ENCODE data around the gene PTCD1.

Gene PTCD1

GRCh38 chr7:99457650-99458493 is 19.3 kb upstream of the PTCD1 start:
- POLR2A ChIA-PET = no interaction called here
- no peak overlapping the region for H3K27ac ChIP-seq (ENCODE audit: insufficient read depth in 1 of 2, low read depth in 1 of 2, low read length in 2 of 2, poor library complexity in 1 of 2, severe bottlenecking in 2 of 2)
- no peak overlapping the region for H3K4me3 ChIP-seq (ENCODE audit: control insufficient read depth in 1 of 7, extremely low read depth in 1 of 7, insufficient read depth in 4 of 7, low read depth in 2 of 7, low read length in 6 of 7)
- peaks cover 3 to 90% (median 61%) of the 10 kb centered on the region in 4 experiments for H3K36me3 ChIP-seq (ENCODE audit: control insufficient read depth in 4 of 4, insufficient read depth in 4 of 4, low read length in 3 of 4)
- DNase-seq = no peak
- no peaks in the 10 kb centered on the region for H3K4me1 ChIP-seq (ENCODE audit: control extremely low read depth in 1 of 4, control insufficient read depth in 4 of 4, insufficient read depth in 4 of 4, low read length in 3 of 4)
- WGBS (ENCODE audit: insufficient coverage) = 96% methylated on average over 24 of the region's 26 CpGs
- CTCF ChIA-PET = no interaction called here
- H3K9me3 ChIP-seq (ENCODE audit: control extremely low read depth in 1 of 5, control insufficient read depth in 4 of 5, insufficient read depth in 2 of 5, low read depth in 1 of 5, low read length in 4 of 5) = peaks cover 0 to 2% (median 0%) of the 10 kb centered on the region in 5 experiments
- H3K27me3 ChIP-seq (replicated peaks in 2 of 5; ENCODE audit: control insufficient read depth in 4 of 5, insufficient read depth in 5 of 5, low read length in 4 of 5) = no peaks in the 10 kb centered on the region

GRCh38 chr7:99457050-99457649 is 18.6 kb upstream of the PTCD1 start:
- WGBS (ENCODE audit: insufficient coverage) = 89% methylated on average over 5 of the region's 6 CpGs
- Histone ChIP-seq H3K4me3 (ENCODE audit: control insufficient read depth in 1 of 7, extremely low read depth in 1 of 7, insufficient read depth in 4 of 7, low read depth in 2 of 7, low read length in 6 of 7) (no peak overlapping the region), H3K4me1 (ENCODE audit: control extremely low read depth in 1 of 4, control insufficient read depth in 4 of 4, insufficient read depth in 4 of 4, low read length in 3 of 4) (no peaks in the 10 kb centered on the region), H3K27me3 (replicated peaks in 2 of 5; ENCODE audit: control insufficient read depth in 4 of 5, insufficient read depth in 5 of 5, low read length in 4 of 5) (no peaks in the 10 kb centered on the region), H3K27ac (ENCODE audit: insufficient read depth in 1 of 2, low read depth in 1 of 2, low read length in 2 of 2, poor library complexity in 1 of 2, severe bottlenecking in 2 of 2) (no peak overlapping the region), H3K36me3 (ENCODE audit: control insufficient read depth in 4 of 4, insufficient read depth in 4 of 4, low read length in 3 of 4) (peaks cover 0 to 93% (median 66%) of the 10 kb centered on the region in 4 experiments), H3K9me3 (ENCODE audit: control extremely low read depth in 1 of 5, control insufficient read depth in 4 of 5, insufficient read depth in 2 of 5, low read depth in 1 of 5, low read length in 4 of 5) (peaks cover 0 to 2% (median 0%) of the 10 kb centered on the region in 5 experiments)
- DNase-seq = no peak
- ChIA-PET POLR2A (no interaction called here), CTCF (no interaction called here)

- WGBS (ENCODE audit: insufficient coverage) = 93% methylated on average over 12 of the region's 13 CpGs
- POLR2A ChIA-PET = no interaction called here
- CTCF ChIA-PET = interaction anchor here (1.0 to 1.8 kb wide), 3 partner anchors 8 to 123 kb away, joined by 3 to 4 read pairs (median 3); no protein-coding TSS in a partner anchor
Measured at GRCh38 chr7:99456288-99456687, 17.7 kb upstream of the PTCD1 start.

GRCh38 chr7:99455874-99456273 is 17.3 kb upstream of the PTCD1 start:
- peaks cover 0 to 2% (median 0%) of the 10 kb centered on the region in 5 experiments for H3K9me3 ChIP-seq (ENCODE audit: control extremely low read depth in 1 of 5, control insufficient read depth in 4 of 5, insufficient read depth in 2 of 5, low read depth in 1 of 5, low read length in 4 of 5)
- H3K27me3 ChIP-seq (replicated peaks in 2 of 5; ENCODE audit: control insufficient read depth in 4 of 5, insufficient read depth in 5 of 5, low read length in 4 of 5) = no peaks in the 10 kb centered on the region
- H3K4me1 ChIP-seq (ENCODE audit: control extremely low read depth in 1 of 4, control insufficient read depth in 4 of 4, insufficient read depth in 4 of 4, low read length in 3 of 4) = no peaks in the 10 kb centered on the region
- POLR2A ChIA-PET = no interaction called here
- peaks cover 0 to 96% (median 73%) of the 10 kb centered on the region in 4 experiments for H3K36me3 ChIP-seq (ENCODE audit: control insufficient read depth in 4 of 4, insufficient read depth in 4 of 4, low read length in 3 of 4)
- H3K4me3 ChIP-seq (ENCODE audit: control insufficient read depth in 1 of 7, extremely low read depth in 1 of 7, insufficient read depth in 4 of 7, low read depth in 2 of 7, low read length in 6 of 7) = no peak overlapping the region
- CTCF ChIA-PET = interaction anchor here (1.0 to 1.8 kb wide), 3 partner anchors 8 to 122 kb away, joined by 3 to 4 read pairs (median 3); no protein-coding TSS in a partner anchor
- 92% methylated on average over 7 of the region's 9 CpGs for WGBS (ENCODE audit: insufficient coverage)
- DNase-seq = no peak
- no peak overlapping the region for H3K27ac ChIP-seq (ENCODE audit: insufficient read depth in 1 of 2, low read depth in 1 of 2, low read length in 2 of 2, poor library complexity in 1 of 2, severe bottlenecking in 2 of 2)

More at GRCh38 chr7:99456288-99456687, 17.7 kb upstream of the PTCD1 start:
- H3K27ac ChIP-seq (ENCODE audit: insufficient read depth in 1 of 2, low read depth in 1 of 2, low read length in 2 of 2, poor library complexity in 1 of 2, severe bottlenecking in 2 of 2) = no peak overlapping the region
- H3K4me3 ChIP-seq (ENCODE audit: control insufficient read depth in 1 of 7, extremely low read depth in 1 of 7, insufficient read depth in 4 of 7, low read depth in 2 of 7, low read length in 6 of 7) = no peak overlapping the region
- peaks cover 0 to 2% (median 0%) of the 10 kb centered on the region in 5 experiments for H3K9me3 ChIP-seq (ENCODE audit: control extremely low read depth in 1 of 5, control insufficient read depth in 4 of 5, insufficient read depth in 2 of 5, low read depth in 1 of 5, low read length in 4 of 5)
- no peaks in the 10 kb centered on the region for H3K4me1 ChIP-seq (ENCODE audit: control extremely low read depth in 1 of 4, control insufficient read depth in 4 of 4, insufficient read depth in 4 of 4, low read length in 3 of 4)
- H3K27me3 ChIP-seq (replicated peaks in 2 of 5; ENCODE audit: control insufficient read depth in 4 of 5, insufficient read depth in 5 of 5, low read length in 4 of 5) = no peaks in the 10 kb centered on the region
- no peak for DNase-seq
- peaks cover 0 to 95% (median 70%) of the 10 kb centered on the region in 4 experiments for H3K36me3 ChIP-seq (ENCODE audit: control insufficient read depth in 4 of 4, insufficient read depth in 4 of 4, low read length in 3 of 4)

GRCh38 chr7:99453105-99453504 is 14.5 kb upstream of the PTCD1 start:
- no peak for DNase-seq
- POLR2A ChIA-PET = no interaction called here
- 96% methylated on average over 11 of the region's 11 CpGs for WGBS (ENCODE audit: insufficient coverage)
- H3K9me3 ChIP-seq (ENCODE audit: control extremely low read depth in 1 of 5, control insufficient read depth in 4 of 5, insufficient read depth in 2 of 5, low read depth in 1 of 5, low read length in 4 of 5) = peaks cover 0 to 2% (median 0%) of the 10 kb centered on the region in 5 experiments
- CTCF ChIA-PET = interaction anchor here (0.9 kb wide), 1 partner anchor 9 kb away, joined by 3 read pairs; no protein-coding TSS in a partner anchor
- no peak overlapping the region for H3K27ac ChIP-seq (ENCODE audit: insufficient read depth in 1 of 2, low read depth in 1 of 2, low read length in 2 of 2, poor library complexity in 1 of 2, severe bottlenecking in 2 of 2)
- H3K4me1 ChIP-seq (ENCODE audit: control extremely low read depth in 1 of 4, control insufficient read depth in 4 of 4, insufficient read depth in 4 of 4, low read length in 3 of 4) = no peaks in the 10 kb centered on the region
- H3K36me3 ChIP-seq (ENCODE audit: control insufficient read depth in 4 of 4, insufficient read depth in 4 of 4, low read length in 3 of 4) = peaks cover 6 to 96% (median 75%) of the 10 kb centered on the region in 4 experiments
- no peak overlapping the region for H3K4me3 ChIP-seq (ENCODE audit: control insufficient read depth in 1 of 7, extremely low read depth in 1 of 7, insufficient read depth in 4 of 7, low read depth in 2 of 7, low read length in 6 of 7)
- H3K27me3 ChIP-seq (replicated peaks in 2 of 5; ENCODE audit: control insufficient read depth in 4 of 5, insufficient read depth in 5 of 5, low read length in 4 of 5) = no peaks in the 10 kb centered on the region

- POLR2A ChIA-PET = no interaction called here
- Histone ChIP-seq H3K36me3 (ENCODE audit: control insufficient read depth in 4 of 4, insufficient read depth in 4 of 4, low read length in 3 of 4) (peaks cover 7 to 96% (median 75%) of the 10 kb centered on the region in 4 experiments), H3K4me1 (ENCODE audit: control extremely low read depth in 1 of 4, control insufficient read depth in 4 of 4, insufficient read depth in 4 of 4, low read length in 3 of 4) (no peaks in the 10 kb centered on the region), H3K27me3 (replicated peaks in 2 of 5; ENCODE audit: control insufficient read depth in 4 of 5, insufficient read depth in 5 of 5, low read length in 4 of 5) (no peaks in the 10 kb centered on the region), H3K9me3 (ENCODE audit: control extremely low read depth in 1 of 5, control insufficient read depth in 4 of 5, insufficient read depth in 2 of 5, low read depth in 1 of 5, low read length in 4 of 5) (peaks cover 0 to 2% (median 0%) of the 10 kb centered on the region in 5 experiments), H3K27ac (ENCODE audit: insufficient read depth in 1 of 2, low read depth in 1 of 2, low read length in 2 of 2, poor library complexity in 1 of 2, severe bottlenecking in 2 of 2) (no peak overlapping the region), H3K4me3 (ENCODE audit: control insufficient read depth in 1 of 7, extremely low read depth in 1 of 7, insufficient read depth in 4 of 7, low read depth in 2 of 7, low read length in 6 of 7) (no peak overlapping the region)
- DNase-seq = no peak
- 100% methylated on average over 10 of the region's 13 CpGs for WGBS (ENCODE audit: insufficient coverage)
- CTCF ChIA-PET = interaction anchor here (0.9 kb wide), 1 partner anchor 9 kb away, joined by 3 read pairs; no protein-coding TSS in a partner anchor
Measured at GRCh38 chr7:99452541-99452940, 13.9 kb upstream of the PTCD1 start.

- Histone ChIP-seq H3K36me3 (ENCODE audit: control insufficient read depth in 4 of 4, insufficient read depth in 4 of 4, low read length in 3 of 4) (peaks cover 7 to 91% (median 70%) of the 10 kb centered on the region in 4 experiments), H3K4me1 (ENCODE audit: control extremely low read depth in 1 of 4, control insufficient read depth in 4 of 4, insufficient read depth in 4 of 4, low read length in 3 of 4) (no peaks in the 10 kb centered on the region), H3K9me3 (ENCODE audit: control extremely low read depth in 1 of 5, control insufficient read depth in 4 of 5, insufficient read depth in 2 of 5, low read depth in 1 of 5, low read length in 4 of 5) (peaks cover 0 to 2% (median 0%) of the 10 kb centered on the region in 5 experiments), H3K27me3 (replicated peaks in 2 of 5; ENCODE audit: control insufficient read depth in 4 of 5, insufficient read depth in 5 of 5, low read length in 4 of 5) (no peaks in the 10 kb centered on the region), H3K4me3 (ENCODE audit: control insufficient read depth in 1 of 7, extremely low read depth in 1 of 7, insufficient read depth in 4 of 7, low read depth in 2 of 7, low read length in 6 of 7) (no peak overlapping the region), H3K27ac (ENCODE audit: insufficient read depth in 1 of 2, low read depth in 1 of 2, low read length in 2 of 2, poor library complexity in 1 of 2, severe bottlenecking in 2 of 2) (no peak overlapping the region)
- 93% methylated on average over 7 of the region's 8 CpGs for WGBS (ENCODE audit: insufficient coverage)
- CTCF ChIA-PET = no interaction called here
- POLR2A ChIA-PET = no interaction called here
- no peak for DNase-seq
Measured at GRCh38 chr7:99451936-99452335, 13.3 kb upstream of the PTCD1 start.
